ENCODE data around the gene PFKFB3. TPM values are rescaled to one million over a fixed set of nuclear protein-coding genes. Genes with fewer than 3 reads are reported as not detected.
"Not testable (repeated sequence)": the region's sequence is repeated elsewhere in the genome, so short reads cannot be mapped to it uniquely, and the experiment has no call there.

Gene PFKFB3
- total RNA-seq, 1 donor from 2014 or later, result 21.0 TPM

DNA sequence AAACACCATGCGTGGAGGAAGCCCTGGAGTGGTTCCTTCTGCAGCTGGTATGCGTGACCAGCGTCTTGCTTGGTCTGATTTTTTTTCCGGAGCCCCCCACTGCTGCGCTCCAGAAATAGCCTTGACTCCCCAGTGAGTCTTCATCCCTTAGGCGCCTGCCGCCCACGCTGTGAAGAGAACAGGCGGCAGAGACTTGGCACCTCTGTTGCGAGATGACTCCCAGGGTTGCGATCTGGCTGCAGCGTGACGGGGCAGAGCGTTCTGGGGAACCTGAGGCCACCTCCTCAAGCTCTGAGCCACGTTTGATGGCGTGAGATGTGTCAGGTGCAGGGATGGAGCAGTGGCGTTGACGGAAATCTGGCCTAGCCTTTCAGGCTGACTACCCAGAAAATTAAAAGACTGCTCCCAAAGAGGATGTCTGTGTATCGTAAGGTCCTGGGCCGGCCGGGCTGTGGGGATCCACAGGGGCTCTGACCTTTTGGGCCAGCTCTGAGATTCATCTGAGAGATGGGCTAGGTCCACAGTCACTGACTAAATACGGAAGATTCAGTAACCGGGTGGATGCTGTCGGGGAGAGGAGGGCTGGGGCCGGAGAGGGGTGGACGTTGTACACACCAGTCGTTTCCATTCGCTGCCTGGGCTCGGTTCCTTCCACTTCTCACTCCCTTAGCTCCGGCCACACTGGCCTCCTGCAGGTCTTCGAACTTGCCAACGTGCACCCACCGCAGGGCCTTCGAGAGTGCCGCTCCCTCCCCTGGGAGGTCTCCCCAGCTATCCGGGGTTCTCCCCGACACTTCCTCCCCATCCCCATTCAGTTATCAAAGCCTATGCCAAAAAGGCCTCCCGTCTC lies 33.8 kb downstream of the PFKFB3 start:
- no peak for DNase-seq

DNA sequence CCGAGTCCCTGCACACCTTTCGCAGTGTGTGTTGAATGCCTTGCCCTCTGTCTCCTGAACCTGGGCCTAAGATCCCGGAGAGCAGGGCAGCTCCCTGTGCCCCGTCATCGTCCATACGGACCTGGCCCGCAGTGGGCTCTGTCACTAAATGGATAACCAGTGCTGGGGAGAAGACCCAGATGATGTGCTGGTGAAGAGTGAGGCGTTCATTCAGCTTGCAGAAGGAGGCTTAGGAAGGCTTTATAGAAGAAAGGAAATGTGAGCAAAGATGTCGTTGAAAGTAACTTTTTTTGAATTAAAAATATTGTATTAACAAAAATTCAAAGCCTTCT lies 34.4 kb downstream of the PFKFB3 start:
- no peak for DNase-seq

DNA sequence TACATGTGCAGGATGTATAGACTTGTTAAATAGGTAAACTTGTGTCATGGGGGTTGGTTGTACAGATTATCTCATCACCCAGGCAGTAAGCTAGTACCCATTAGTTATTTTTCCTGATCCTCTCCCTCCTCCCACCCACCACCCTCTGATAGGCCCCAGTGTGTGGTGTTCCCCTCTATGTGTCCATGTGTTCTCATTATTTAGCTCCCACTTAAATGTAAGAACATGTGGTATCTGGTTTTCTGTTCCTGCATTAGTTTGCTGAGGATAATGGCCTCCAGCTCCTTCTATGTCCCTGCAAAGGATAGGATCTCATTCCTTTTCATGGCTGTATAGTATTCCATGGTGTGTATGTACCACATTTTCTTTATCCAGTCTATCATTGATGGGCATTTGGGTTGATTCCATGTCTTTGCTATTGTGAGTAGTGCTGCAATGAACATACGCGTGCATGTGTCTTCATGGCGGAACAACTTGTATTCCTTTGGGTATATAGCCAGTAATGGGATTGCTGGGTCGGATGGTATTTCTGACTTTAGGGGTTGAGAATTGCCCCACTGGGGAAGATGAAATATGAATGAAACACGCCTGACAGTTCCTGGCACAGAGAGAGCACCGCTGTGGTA lies 36.0 kb downstream of the PFKFB3 start:
- not testable (repeated sequence) for DNase-seq

DNA sequence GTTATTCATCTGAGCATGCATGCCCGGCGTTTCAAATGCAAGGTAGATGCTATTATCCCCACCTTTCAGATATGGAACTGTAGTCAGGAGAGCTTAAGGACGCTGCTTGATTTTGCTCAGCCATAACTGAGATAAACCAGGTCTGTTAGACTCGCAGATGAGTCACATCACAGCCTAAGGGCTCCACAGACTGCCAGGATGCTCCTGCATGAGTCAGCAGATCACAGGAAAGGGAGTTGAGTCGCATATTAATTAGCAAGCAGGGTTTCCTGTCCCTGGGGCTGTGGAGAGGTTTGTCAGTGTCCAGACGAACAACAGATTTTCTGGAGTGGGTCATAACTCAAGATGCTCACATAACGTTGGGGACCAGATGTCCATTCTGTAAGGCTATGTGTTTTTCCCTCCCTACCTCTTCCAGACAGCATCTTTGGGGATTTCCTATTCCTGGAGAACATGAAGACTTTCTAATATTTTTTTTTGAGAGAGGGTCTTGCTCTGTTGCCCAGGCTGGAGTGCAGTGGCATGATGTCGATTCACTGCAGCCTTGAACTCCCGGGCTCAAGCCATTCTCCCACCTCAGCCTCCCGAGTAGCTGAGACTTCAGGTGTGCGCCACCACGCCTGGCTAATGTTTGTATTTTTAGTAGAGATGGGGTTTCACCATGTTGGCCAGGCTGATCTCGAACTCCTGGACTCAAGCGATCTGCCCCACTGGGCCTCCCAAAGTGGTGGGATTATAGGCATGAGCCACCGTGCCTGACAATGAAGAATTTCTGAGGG lies 36.7 kb downstream of the PFKFB3 start:
- DNase-seq, result peak; percentile 51

DNA sequence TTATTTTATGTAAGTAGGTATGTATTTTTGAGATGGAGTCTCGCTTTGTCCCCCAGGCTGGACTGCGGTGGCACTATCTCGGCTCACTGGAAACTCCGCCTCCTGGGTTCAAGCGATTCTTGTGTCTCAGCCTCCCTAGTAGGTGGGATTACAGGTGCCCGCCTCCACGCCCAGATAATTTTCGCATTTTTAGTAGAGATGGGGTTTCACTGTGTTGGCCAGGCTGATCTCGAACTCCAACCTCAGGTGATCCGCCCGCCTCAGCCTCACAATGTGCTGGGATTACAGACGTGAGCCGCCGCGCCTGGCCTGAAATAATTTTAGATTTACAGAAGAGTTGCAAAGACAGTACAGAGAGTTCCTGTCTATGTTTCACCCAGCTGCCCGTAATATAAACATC lies 37.5 kb downstream of the PFKFB3 start:
- no peak for DNase-seq

DNA sequence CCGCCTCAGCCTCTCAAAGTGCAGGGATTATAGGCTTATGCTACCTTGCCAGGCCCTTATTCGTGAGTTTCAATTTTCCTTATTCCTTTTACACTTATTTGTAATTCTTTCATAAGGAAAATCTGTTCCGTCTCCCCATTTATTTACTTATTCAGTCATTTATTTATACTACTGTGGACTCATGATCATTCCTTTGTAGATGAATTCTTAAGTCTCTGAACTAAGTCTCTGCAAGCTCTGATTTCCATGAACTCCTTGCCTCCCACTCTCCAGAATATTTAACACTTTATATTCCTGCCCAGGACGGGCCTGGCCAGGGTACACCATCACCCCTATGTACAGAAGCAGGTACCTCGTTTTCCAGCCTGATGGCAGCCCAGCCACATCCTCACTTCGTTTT lies 39.4 kb downstream of the PFKFB3 start:
- no peak for DNase-seq

DNA sequence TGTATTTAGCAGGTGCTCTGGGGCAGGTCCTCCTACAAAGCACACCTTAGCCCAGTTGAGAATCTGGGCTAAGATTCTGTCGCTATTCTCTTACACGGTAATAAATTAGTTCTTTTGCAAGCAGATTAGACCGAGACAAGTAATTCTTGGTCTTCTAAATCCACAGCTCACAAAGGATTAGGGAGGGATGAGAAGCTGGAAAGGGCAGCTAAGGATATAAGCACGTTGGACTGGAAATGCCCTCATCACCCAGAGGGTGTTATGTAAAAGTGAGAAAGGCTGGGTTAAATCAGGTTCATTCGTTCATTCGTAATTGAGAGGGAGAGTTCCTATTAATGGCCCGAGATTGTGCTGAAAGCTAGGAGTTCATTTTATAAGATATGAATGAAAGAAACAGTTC lies 41.8 kb downstream of the PFKFB3 start:
- no peak for DNase-seq

DNA sequence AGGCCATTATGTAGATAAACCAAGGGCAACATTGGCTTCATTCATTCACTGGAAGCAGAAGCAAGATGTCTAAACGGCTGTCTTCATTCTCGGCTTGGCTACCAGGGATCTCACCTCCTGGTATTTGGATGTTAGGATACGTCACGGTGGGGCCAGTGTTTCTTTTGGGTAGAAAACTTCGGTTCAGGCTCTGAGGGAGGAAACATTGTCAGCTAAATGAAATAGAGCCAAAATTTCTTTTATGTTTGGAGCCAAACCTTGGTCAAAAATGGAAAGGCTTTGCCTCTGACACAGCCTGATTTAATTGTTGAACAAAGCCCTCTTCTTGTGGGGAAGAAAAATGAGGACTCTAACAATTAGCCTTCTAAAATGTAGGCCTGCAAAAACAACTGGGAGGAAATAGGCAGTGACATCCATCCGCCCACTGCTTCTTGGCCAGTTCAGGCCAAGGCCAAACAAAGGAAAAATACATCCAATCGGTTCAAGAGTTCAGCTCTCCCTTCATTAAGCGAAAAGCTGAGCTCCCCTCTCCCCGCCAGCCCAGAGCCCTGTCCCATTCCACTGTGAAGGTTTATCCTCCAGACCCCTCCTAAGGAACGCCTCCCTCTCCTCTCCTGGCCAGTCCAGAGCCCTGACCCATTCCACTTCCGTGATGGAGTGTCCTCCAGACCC lies 44.4 kb downstream of the PFKFB3 start:
- peak; percentile 31 for DNase-seq

DNA sequence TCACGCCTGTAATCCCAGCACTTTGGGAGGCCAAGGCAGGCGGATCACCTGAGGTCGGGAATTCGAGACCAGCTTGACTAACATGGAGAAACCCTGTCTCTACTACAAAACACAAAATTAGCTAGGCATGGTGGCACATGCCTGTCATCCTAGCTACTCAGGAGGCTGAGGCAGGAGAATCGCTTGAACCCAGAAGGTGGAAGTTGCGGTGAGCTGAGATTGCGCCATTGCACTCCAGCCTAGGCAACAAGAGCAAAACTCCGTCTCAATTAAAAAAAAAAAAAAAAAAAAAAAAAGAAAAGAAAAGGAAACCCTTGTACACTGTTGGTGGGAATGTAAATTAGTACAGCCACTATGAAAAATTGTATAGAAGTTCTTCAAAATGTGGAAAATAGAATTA lies 46.2 kb downstream of the PFKFB3 start:
- not testable (repeated sequence) for DNase-seq

DNA sequence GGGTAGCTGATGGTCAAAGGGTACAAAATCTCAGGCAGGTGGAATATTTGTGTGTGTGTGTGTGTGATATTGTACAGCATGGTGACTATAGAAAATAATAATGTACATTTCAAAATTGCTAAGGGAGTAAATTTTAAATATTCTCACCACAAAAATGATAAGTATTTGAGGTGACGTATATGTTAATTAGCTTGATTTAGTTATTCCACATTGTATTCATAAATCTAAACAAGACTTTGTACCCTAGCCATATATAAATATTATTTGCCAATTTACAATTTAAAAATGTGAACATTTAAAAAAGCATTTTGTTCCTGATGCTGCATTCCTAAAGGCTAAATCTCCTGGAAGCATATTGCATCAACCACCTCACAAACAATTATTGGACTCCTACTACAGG lies 47.0 kb downstream of the PFKFB3 start:
- DNase-seq, result no peak

DNA sequence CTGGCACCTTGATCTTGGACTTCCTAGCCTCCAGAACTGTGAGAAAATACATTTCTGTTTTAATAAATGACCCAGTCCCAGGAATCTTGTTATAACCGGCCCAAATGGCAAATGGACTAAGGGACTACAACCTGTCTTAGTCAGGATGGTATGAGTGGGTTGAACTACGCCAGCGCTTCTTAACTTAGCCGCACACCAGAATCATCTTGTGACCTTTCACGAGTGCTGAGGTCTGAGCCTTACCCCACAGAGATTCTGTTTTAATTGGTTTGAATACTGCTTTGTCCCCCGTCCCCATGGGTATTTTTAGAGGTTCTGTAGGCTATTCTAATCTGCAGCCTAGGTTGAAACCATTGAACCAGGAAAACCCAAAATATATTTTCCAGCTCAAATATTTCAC lies 48.0 kb downstream of the PFKFB3 start:
- DNase-seq, result no peak

DNA sequence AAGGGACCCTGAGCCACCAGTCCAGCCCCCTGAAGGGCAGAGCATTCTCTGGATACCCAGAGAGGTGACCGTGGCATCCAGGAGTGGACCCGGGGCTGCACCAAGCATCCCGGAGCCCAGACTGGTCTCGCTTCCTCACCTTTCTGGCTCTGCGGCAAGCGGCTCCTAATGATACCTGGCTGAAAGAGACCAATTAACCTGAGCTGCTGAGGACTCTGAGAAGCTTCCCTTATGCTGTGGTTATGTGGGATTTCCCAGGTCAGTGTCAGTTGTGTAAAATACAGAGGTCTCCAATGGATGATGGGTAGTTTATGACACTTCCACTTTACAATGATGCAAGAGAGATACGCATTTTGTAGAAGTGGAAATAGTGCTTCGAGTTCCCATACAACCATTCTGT lies 51.5 kb downstream of the PFKFB3 start:
- DNase-seq, result no peak

DNA sequence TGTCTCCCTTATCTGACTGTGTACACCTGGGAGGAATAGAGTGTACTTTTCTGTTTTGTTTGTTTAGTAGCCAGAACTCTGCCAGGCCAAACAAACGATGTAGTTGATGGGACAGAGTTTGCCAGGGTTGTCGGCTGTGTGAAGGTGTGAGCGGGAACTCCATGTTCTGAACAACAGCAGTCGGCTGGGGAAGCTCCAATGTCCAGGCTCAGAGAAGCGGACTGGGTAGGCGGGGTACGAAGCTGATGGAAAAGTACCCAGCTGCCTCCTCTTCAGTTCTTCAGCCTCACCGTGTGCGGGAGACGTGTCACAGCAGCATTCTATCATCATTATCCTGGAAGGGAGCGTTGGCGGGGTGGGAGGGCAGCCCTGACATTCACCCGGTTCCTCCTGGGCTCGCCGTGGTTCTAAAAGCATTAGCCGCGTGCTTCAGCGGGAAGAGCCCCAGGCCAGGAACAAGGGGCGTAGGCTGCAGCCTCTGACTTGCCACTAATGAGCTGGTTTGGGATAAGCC lies 52.9 kb downstream of the PFKFB3 start:
- no peak for DNase-seq

DNA sequence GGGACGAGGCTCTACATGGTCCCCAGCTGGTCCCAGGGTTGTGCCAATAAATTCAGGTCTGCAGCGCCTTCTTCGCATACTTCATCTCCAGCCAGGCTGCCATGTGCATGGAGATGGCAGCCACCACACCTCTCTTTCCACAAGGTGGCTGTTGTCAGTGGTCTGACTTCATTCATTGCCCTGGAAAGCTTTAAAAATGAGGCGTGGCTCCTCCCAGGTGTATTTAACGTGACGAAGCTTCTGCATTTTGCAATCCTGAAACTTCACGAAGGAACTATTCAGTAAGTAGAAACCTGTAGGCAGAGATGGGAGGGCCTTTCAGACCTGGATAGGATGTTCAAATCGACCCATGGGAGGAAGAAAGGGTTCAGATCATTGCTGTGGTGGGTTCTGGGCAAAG lies 53.7 kb downstream of the PFKFB3 start:
- no peak for DNase-seq

DNA sequence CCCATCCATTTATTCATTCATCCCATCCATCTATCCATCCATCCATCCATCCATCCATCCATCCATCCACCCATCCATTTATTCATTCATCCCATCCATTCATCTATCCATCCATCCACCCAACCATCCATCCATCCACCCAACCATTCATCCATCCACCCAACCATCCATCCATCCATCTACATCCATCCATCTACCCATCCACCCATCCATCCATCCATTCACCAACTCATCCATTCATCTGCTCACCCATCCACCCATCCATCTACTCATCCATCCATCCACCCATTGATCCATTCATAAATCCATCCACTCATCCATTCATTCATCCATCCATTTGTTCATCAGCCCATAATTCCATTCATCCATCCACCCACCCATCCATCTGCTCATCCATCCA lies 56.4 kb downstream of the PFKFB3 start:
- no peak for DNase-seq

DNA sequence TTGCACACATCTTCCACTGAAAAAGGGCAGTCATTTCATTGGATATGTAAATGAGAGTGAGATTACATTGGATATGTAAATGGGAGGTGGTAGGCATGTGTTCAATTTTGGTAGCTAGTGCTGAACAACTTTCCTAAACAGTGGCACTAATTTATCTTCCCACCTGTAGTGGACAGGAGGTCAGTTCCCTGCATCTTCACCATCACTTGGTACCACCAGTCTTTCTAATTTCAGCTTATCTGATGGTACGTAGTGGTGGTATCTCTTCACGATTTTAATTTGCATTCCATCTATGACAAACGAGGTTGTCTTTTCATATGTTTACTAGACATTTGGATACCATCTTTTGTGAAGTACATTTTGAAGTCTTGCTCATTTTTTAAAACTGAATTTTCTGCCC lies 58.1 kb downstream of the PFKFB3 start:
- DNase-seq, result no peak

DNA sequence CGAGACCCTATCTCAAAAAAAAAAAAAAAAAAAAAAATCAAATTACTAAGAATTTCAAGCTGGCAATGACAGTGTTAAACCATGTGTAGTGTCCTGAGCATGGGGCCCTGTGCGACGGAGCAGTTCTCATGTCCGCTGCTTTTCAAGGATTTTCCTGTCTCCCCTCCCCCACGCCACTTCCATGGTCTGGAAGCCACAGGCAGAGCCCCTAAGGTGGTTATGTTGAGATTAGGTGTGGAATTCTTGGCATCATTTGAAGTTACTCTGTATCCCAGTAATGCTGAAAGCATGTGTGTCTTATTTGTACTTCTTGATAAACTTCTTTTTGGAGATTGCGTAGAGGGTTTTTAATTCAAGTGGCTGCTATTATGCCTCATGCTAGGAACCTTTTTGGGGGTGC lies 65.2 kb downstream of the PFKFB3 start:
- no peak for DNase-seq

DNA sequence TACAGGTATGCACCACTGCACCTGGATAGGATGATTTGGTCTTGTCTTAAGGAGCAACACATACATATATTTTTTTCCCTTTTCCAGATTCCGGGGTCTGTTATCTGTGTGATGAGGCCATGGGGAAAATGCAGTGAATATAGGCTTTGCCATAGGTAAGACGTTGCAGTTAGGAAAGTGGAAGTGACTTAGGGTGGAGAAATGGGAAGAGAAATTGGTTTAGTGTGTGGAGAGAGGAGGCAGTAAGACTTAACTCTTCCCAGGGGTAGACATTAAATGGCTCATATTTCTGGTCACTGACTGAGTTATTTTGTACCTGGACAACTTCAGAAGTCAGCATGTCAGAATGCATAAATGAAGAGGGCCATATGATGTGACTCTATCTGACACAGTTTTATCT lies 66.7 kb downstream of the PFKFB3 start:
- DNase-seq, result no peak

DNA sequence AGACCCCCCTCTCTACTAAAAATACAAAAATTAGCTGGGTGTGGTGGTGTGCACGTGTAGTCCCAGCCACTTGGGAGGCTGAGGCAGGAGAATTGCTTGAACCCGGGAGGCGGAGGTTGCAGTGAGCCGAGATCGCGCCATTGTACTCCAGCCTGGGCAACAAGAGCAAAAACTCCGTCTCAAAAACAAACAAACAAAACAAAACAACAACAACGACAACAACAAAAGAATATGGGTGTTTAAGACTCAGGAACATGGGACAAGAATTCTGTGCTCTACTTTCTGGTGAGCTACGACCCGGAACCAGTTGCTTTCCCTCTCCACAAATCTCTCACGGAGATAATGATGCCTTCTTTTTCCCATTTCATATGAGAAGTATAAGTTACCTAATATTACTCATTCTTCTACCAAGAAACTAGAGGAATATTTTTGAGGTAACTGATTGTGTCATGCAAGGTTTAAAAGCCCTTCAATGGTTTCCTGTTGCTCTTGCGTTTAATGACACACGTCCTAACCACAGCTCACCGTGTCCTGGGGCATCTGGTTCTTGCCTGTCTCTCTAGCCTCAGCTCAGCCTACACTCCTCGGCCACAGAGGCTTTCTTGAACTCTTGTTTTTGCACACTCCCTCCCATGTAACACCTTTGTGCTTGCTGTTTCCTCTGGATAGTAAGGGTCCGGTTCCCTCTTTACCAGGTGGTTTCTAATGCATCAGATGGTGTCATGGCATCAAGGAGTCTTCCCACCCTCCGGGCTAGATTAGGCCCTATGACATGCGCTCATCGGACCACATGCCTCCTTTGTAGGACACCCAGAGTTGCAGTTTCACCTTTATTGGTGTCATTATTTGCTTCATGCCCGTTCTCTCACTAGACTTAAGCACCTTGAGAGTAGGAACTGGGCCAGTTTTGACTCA lies 67.5 kb downstream of the PFKFB3 start:
- no peak for DNase-seq

DNA sequence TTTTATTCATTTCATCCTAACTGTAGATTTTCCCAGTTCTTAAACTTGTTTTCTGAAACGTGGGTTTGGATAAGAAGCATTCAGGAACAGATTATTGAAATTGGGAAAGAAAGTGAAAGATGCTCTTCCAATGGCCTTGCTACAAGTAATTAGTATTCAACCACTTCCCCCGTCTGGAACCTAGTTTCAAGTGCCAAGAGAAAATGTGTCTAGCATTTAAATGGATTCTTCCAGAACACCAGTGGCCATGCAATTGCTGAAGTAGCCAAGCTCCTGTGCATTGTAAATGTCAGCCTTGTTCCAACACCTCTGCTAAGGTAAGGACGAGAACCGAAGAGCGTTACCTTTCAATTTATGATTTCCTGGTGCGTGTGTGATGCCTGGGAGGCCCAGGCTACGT lies 68.2 kb downstream of the PFKFB3 start:
- DNase-seq, result no peak

DNA sequence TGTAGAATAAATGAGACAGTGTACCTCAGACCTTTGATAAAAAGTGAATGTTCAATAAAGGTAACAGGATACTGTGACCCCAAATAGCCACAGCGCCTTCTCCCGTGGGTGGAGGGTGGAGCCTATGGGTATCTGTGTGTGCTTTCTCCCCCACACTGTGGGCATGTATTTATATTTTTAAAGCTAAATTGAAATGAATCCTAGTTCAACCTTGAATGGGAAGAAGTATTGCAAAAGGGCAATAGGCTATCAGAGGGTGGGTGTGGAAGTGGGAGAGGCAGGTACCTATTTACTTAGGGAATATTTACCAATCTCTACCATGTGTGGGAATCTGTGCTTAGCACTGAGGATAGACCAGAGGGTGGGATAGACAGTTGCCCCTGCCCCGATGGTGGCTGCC lies 68.9 kb downstream of the PFKFB3 start:
- no peak for DNase-seq

DNA sequence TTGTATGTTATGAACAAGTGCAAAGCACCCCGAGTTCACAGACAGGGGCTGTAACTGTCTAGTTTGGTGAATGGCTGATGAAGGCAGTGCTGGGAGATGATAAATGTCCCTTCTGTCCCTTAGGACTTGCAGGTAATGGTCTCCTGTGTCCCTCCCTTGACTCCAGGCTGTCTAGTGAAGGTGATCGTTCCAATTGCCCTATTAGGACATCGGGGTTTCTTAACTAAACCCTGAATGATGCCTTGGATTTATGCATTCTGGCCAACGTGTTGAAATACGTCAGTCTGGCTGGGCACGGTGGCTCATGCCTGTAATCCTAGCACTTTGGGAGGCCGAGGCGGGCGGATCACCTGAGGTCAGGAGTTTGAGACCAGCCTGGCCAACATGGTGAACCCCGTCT lies 69.4 kb downstream of the PFKFB3 start:
- no peak for DNase-seq

Data from tongue (tissue), 2 donors.